IPS DF 4.7 (cell line): ENCODE results near the gene TUG1.

Experiments
- DNase-seq: peaks from one replicate; pipeline ENCODE4 v3.0.0-alpha.2; 2013; ENCODE audit warnings: low spot score; ENCODE audit errors: extremely low read depth

The TUG1 gene

DNA sequence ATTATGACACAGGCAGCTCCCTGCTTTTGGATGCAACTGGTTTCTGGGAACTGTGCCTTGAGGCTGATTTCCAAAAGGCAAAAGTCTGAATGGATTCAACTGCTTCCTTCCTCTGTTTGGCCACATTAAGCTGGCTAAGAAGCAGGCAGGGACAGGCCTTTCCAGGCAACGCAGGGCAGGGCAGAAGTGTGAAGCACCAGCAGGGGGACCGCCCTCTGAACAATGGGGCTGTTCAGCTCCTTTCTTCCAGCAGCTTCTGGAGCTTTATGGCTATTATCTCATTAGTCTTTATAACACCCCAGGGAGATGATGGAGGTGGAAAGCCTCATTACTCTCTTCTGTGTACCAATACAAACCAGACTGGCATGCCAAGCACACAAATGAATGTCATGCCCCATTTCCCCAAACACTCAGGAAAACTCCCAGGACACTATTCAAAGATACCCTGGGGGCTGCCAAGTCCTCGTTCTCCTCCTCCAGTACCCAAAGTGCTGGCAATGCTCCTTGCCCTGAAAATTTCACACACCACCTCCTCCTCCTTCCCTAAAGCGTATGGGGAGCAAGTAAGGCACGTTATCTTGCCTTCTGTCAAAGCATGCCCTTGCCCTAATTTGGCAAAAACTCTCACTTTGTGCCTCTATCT lies 21.8 kb upstream of the TUG1 start:
- DNase-seq = no peak

DNA sequence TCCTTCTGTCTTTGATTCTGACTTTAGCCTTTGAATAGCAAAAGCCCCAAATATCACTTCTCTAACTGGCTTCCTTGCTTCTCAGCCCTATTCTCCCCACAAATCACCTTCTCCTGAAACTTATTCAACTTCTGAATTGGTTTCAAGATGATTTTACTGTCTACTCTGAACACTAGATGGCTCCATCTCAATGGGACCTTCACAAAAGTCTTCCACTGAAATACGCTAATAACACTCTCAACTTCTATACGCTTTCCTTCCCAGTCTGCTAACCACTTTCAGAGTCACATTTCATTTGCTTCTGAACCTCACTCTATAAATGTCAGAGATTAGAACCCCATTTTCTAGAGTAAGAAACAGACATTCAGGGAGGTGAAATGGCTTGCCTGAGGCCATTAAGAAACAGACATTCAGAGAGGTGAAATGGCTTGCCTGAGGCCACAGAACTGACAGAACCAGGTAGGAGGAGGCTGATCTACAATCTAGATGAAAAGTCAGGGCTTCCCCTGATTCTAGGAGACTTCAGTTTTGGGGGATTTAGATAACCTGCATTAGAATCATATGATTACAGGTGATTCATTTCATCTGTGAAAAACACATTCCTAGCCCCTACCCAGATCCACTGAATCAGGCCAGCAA lies 21.1 kb upstream of the TUG1 start:
- DNase-seq = no peak

DNA sequence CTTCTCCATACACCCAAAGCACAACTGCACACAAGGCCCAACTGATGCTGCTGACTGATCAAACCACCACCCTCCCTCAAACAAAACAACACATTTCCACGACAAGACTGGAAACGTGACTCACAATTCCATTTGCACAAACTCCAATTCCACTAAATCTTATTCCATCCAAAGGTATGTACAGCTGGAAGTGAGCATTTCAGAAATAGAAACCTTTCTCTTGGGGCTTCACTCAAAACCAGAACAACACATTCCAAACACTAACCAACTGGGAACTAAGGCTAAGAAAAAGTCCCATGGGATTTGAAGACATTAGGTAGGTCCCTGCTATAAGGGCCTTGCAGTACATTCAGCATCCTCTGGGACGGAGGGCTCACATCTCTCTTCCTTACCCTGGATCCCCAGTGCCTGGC lies 20.1 kb upstream of the TUG1 start:
- DNase-seq = no peak

DNA sequence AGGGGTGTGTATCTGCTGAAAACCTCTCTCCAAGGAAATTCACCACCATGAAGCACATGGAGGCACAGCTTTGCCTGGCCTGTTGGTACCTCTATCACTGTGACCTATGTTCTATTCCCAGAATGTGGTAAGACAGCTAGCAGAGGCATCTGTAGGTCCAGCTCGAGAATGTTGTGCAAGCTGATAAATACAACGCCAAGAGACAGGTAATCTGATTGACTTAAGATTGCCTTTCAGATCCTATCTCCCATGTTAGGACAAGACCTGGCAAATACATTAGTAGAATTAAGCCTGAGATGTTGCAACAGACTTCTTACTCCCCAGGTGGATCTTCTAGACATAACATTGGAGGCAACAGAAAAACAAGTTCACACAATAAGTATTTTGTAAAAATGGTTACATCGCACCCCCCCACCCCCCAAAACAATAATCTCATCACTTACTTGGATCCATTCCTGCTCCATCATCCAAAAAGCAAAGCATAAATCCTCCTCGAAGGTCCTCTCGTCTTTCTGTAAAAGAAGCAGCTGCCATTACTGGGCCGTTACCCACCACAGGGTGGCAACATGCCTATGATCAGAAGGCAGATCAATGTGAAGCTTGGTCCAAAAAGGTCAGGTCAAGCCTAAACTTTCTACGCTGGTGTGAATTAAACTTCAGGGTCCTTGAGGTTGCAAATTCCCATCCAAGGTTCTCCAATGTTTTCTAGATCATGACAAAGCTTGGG lies 19.0 kb upstream of the TUG1 start:
- no peak for DNase-seq

DNA sequence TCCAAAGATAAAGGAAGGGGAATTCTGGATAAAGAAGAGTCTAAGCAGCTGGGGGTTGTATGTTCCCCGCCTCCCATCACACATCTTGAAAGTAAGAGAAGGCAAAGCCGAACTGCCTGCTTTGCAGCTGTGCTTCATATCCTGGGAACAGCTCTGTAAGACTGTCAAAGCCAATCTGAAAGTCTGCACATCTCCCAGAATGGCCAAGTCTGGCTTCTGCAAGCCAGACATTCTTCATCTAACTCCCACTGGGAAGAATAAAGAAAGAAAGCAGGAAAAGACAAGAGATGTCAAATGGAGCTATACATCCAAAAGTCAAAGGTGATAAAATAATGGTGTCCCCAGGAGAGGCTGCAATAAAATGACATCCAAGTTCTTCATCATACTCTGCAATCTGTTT lies 15.9 kb upstream of the TUG1 start:
- no peak for DNase-seq

DNA sequence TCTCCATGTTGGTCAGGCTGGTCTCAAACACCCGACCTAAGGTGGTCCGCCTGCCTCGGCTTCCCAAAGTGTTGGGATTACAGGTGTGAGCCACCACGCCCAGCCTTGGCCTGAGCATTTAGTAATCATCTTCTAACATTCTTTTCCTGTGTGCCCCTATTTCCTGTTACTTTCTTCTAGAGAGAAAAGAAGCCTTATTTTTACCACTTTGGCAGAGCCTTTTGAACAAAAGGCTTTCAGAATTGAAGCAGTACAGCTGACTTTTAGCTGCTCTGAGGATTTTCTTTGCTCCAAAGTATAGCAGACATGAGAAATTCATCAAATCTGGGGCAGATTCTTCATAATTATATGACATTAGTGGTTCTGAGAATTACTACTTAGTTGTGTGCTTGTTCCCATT lies 13.9 kb upstream of the TUG1 start:
- DNase-seq = no peak

DNA sequence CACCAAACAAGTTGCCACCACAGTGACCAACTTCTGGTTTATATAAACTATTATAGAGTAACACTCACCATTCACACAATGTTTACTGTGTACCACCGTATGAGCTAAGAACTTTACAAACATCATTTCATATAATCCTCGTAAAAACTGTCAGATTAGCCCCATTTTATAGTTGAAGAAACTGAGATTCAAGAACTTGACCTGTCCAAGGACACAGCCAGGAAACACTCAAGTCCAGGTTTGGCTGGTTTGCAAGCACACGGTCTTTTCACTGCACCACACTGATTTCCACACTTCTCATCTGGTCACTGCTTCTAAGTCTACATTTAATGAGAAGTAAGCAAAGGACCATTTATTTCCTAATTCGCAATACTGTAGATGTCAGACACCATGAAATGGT lies 4.2 kb upstream of the TUG1 start:
- DNase-seq = no peak

DNA sequence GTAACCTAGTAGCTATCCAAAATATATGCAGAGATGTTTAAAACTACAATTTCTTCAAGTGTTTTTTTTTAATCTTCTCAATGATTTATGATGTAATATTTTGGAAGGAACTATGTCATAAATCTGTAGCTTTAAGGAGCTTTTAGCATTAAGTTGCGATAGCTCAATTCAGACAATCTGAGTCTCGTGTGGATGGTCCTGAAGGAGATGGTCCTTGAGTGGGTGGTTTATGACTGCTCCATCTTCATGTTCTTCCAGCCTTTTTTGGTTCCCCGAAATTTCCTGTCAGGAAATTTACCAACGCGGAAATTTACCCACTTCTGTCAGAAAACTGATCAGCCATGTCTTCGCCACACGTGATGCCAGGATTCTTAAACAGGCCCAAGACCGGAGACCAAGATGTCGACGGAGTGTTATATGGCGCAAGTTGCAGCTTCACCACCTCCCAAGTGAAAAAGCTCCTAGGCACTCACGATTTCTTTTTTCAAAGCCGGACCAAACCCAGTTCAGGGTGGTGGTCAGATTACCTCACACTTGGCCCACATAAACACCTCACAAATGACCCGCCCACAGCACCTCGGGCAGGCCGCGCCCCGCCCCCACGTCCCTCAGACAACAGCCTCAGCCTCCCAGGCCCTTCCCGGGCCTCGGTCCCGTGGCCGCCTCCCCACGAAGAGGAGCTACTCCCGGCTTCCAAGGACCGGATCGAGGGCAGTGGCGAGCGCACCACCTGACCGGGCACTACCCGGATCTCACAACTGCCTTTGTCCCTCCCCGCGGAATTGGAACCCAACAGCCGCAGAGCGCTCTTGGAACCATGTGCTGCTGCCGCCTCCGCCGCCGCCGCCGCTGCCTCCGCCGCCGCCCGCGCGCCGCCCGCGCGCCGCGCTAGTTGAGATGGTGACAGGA lies 796 bp upstream of the TUG1 start, which contains the start of gene MORC2:
Gene MORC2, minus strand, starts transcription at position 760 of the 909 bp plus-strand sequence. CDS start 885 bp downstream, outside the sequence.
- DNase-seq = no peak

DNA sequence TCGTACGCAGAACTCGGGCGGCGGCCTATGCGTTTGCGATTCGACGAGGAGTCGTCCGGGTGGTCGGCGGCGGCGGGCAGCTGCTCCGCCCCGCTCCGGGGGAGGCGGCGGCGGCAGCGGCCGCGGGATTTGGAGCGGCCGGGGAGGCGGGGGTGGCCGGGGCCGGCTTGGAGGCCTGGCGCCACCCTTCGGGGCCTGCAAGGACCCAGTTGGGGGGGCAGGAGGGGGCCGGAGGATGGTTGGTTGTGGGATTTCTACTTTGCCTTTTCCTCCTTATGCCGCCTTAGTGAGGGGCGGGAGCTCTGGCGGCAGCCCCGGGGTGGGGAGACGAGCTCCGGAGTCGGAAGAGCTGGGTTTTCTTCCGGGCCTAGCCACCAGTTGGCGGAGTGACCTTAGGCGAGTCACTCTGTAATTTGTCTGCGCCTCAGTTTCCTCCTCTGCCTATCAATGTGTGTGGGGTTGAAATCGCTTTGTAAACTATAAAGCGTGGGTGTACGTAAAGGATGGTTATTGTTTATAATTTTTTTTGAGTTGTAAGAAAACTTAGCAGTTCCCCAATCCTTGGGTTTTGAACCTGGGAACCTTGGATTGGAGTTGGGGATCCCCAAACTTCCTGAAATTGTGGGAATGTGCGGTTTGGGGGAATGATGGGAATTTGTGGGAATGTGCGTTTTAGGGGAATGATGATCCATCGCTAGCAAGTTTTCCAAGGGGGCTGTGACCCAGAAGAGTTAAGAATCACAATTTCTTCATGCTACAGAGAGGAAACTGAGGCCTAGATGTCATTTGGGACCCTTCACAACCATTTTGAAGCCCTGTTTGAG lies 679 bp downstream of the TUG1 start:
- no peak for DNase-seq

DNA sequence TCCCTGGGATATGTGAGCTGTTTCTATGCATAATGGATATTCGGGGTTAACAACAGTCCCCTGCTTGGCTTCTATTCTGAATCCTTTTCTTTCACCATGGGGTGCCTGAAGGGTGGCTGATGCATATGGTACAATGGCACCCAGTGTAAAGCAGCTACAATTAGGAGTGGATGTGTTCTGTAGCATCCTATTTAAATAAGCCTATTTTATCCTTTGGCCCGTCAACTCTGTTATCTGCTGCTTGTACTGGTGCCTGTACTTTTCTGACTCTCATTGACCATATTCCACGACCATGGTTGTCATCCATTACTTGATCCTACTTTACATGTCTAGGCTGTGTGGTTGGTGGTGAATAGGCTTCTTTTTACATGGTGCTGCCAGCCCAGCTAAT lies 1.3 kb downstream of the TUG1 start:
- DNase-seq = no peak

DNA sequence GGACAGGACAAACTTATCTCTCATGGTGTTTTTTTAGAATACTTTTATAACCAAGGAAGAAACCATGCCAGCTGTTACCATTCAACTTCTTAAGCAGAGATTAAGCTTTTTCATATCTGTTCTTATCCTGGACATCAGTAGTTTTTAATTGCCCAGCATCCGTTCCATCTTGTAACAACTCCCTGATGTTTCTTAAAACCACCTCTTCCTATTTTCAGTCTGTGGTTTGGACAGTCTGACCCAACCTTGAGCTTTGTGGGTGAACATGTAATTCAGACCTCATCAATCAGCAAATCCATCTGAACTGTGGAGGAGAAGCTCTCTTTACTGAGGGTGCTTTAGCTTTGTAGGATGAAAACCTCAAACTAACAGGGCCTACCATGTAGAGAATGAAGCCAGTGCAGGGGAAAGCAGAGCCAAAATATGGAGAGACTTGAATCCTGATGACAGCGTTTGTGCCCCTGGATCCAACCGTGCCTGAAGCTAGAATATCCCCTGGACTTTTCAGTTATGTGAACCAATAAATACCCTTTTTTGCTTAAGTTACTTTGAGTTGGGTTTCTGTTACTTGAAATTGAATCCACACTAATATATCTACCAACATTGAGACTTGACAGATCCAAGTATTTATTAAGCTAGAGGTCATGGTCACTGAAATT lies 9.4 kb downstream of the TUG1 start:
- no peak for DNase-seq

DNA sequence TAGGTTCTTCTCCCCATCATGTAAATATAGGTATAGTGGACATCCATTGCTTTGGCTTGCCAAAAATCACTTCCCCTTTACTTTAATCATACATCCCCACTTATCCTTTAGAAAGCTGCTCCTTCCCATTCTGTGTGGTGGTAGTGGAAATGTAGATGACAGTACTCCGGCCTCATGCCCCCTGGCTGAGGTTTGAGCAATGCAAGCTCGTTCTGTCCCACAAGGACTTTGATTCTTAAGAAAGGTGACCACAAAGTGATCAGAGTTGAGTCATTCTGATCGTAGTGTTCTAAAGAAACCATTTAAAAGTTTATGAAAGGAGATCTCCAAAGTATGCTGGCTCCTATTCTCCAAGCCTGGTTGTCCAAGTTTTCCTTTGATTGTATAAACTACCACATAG lies 10.9 kb downstream of the TUG1 start:
- no peak for DNase-seq

DNA sequence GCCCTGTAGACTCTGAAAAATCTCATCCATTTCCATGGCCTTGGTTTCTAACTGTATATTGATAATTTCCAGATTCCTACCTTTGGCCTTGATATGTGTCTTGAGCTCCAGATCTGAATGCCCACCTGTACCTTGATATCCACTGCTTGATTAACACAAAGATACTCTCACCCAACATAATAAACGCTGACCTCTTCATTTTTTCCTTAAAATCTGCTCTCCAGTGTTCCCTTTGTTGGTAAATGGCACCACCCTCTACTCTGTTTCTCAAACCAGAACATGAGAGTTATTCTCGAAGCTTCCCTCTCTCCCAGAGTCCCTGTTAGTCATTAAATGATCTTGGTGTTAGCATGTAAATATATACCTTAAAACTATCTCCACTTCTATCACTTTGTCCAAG lies 13.4 kb downstream of the TUG1 start:
- no peak for DNase-seq

DNA sequence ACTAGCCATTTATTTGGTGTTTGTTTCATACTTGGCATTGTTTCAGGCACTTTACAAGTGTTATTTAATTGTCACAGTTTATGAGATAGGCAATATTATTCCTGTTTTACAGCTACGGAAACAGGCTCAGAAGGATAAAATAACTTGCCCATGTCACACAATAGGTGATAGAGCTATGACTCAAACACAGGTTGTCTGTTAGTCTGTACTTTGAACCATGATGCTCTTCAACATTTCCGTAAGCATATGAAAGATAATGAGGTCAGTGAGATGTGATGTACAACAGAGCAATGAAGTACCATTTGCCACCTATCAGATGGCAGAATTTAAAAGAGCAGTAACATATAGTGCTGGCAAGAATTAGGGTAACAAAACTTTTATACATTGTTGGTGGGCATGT lies 15.3 kb downstream of the TUG1 start:
- DNase-seq = no peak

DNA sequence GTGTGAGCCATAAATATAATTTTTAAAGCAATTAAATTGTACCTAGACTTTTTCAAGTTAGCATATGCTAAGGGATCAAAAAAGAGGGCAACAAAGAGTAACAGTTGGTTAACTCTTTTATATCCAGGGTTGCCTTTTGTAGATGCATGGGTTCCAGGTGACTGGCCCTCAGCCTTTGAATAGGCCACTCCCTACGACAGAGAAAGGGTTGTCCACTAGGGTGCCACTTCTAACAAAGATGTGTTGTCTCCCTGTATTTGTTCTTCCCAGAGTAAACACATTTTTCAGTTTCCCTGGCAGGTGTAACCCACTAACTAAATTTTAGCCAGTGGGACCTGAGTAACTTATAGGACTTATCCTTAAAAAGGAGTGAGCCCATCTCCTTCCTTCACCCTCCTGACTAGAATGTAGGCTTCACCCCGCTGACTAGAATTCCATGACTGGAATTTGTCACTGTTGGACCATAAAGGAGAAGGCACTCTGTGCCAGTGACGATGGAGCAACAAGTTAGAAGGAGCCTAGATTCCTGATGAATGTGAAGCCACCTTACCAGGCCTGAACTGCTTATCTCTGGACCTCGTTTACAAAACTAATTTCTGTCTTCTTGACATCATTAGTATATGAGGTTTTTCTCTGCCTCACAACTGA lies 16.6 kb downstream of the TUG1 start:
- DNase-seq = no peak

DNA sequence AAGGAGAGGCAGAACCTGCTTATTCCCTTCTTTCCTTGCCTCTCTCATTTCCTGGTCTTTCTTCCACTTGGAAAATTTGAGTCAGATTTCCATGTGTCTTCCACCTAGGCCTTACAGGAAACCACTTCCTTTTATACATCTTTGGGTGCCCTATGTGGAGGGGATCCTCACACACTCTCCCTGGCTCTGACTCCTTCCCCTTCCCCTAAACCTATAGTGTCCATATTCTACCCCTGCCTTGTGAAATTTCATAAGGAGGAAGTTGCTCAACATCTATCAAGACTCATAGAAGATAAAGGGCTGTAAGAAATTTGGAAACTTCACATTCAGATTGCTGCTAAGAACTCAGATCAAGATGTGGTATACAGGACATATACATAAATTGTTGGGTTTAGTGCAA lies 20.4 kb downstream of the TUG1 start:
- DNase-seq = no peak

DNA sequence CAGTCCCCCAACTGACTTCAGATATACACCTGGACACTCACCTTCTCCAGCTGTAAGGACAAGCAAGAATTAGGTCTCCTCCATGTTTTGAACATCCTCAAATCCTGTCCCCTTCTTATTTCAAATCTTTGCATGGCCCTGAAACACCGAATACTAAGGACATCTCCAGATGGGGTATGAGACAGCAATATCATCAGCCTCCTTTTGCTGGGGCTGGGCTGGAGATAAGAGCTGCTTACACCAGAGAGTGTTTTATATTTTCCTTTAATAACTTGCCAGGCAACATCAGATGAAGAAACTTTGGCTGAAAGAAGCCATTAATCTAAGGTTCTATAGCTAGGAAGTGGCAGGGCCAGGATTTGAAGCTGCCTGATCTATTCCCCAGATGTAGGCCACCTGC lies 21.6 kb downstream of the TUG1 start:
- DNase-seq = no peak

DNA sequence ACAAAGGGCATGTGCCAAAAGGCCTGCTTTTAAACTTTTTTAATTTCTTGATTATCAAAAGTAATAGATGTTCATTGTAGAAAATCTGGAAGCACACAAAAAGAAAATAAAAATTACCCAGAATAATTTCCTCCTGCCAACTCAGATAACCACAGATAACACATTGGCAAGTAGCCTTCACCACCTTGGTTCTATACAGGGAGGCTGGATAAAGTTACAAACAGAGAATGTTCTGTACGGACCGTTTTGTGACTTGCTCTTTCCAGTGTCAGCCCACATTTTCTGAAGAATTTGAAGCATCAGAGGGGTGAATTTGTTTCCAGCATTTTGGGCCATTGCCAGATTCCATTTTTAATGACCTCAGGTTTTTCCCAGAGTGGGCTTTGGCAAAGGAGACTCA lies 23.5 kb downstream of the TUG1 start:
- no peak for DNase-seq

DNA sequence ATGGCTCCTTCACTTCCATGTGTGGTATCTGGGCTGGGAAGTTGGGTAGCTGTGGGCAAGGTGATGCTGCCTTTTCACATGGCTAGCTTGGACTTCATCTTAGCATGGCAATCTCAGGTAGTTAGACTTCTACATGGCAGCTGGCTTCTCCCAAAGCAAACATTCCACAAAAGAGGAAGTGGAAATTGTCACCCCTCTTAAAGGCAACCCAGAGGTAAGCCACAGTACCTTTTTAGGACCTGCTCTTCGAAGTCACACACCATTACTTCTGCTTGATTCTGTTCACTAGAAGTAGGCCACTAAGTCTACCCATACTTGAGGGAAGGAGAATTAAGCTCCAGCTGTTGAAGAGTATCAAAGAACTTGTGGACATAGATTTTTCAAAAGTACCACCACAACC lies 25.9 kb downstream of the TUG1 start:
- DNase-seq = no peak

DNA sequence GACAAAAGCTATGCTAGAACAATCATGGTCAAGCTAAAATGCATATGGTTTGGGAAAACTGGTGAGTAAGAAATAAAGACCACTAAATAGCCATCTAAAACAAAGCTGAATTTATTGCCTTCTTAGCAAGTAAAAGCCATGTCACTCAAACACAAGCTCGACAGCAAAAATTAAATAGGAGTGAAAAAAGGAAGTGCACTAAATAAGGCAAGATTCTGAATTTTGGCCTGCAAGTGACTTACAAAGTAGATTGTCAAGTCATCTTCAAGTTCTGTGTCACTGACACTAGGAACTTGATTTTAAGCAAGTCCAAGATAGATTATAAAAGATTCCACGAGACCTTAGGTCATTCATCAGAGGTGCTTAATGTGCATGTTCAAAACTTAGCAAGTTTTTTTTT lies 27.4 kb downstream of the TUG1 start:
- DNase-seq = no peak
